ENCODE measurements around the gene RANBP1. TPM values are rescaled to one million over a fixed set of nuclear protein-coding genes. Genes with fewer than 3 reads are reported as not detected.

RANBP1 gene
- total and polyA plus RNA-seq, 2 of the 13 experiments (the other 11 are each of a cell fraction or from before 2014, with no cell fraction given) = 181 to 492 TPM

DNA sequence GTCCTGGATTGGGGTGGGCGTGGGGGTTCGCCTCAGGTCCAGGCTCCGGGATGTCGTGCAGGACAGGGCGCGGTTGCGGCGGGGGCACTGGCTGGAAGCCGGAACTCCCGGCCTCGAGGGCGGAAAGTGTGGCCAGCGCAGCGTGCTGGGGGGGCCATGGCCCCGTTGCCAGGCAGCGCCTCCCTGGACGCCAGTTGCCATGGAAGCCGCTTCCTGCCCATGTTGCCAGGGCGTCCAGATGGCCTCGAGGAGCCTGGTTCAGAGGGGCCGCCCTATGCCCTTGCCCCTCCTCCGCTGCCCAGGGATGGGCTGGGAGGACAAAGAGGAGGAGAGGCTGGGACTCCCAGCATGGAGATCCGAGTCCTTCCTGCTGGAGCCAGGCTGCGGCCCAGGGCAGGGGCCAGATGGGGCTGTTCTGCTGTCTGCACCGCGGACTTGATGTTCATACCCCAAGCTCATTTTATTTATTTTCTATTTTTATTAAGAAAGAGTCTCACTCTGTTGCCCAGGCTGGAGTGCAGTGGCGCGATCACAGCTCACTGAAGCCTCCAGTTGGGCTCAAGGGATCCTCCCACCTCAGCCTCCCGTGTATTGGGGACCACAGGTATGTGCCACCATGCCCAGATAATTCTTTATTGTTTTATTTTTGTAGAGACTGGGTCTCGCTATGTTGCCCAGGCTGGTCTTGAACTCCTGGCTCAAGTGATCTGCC, 39.6 kb downstream of the RANBP1 start:
- ATAC-seq = no peak; the same call in 2 of the 3 replicates
- WGBS (ENCODE audit: low lambda C conversion rate) = 36% methylated on average over 8 of the region's 30 CpGs

More for the DNA sequence above, 39.6 kb downstream of the RANBP1 start:
- FAIRE-seq (no peak), DNase-seq (ENCODE audit: low spot score) (peak; percentile 19)
- ChIA-PET POLR2A (no interaction called here), CTCF (ENCODE audit: low intra/inter-chr PET ratio, low total read pairs) (interaction anchor here (1.2 to 4.1 kb wide), 2 partner anchors 130 to 301 kb away, joined by 4 to 28 read pairs; no protein-coding TSS in a partner anchor)
- no TSS peak for BruUV-seq (replicated peaks)
- Histone ChIP-seq H3K27me3 (ENCODE audit: control insufficient read depth in 1 of 2, insufficient read depth in 2 of 2, low read length in 2 of 2) (peaks cover 17 to 53% of the 10 kb centered on the region in 2 experiments), H3K79me2 (ENCODE audit: insufficient read depth, low read length) (no peaks in the 10 kb centered on the region), H3K4me3 (replicated peaks in 1 of 3; ENCODE audit: insufficient read depth in 1 of 3, low read depth in 2 of 3, low read length in 3 of 3) (no peak overlapping the region), H3K4me2 (ENCODE audit: low read depth, low read length) (no peak overlapping the region), H3K9ac (ENCODE audit: insufficient read depth, low read depth, low read length) (no peak overlapping the region), H3K4me1 (ENCODE audit: insufficient read depth, low read length) (no peaks in the 10 kb centered on the region), H3K9me3 (ENCODE audit: low read length) (no peaks in the 10 kb centered on the region), H4K20me1 (ENCODE audit: insufficient read depth, low read length) (no peaks in the 10 kb centered on the region), H3K36me3 (replicated peaks in 1 of 2; ENCODE audit: control insufficient read depth in 1 of 2, insufficient read depth in 2 of 2, low read length in 2 of 2) (no peaks in the 10 kb centered on the region), H3K27ac (ENCODE audit: extremely low read length, insufficient read depth, low read length) (no peak overlapping the region), H2AFZ (ENCODE audit: low read length) (no peak overlapping the region)
- in situ Hi-C loops (cut with HindIII; ENCODE audit: extremely low pct_ligation_motif_present, low pct_unique_long_range_greater_than_20kb) (loop anchor here (5.0 to 25.0 kb wide), 3 partner anchors 79 to 1193 kb away; no protein-coding TSS in a partner anchor), intact Hi-C loops (cut with micrococcal nuclease; ENCODE audit: unreplicated experiment) (no loop called here)
- peak; percentile 68 for TF ChIP-seq RFX1 (IDR thresholded peaks at IDR 0.05)
- no peak for TF ChIP-seq ZSCAN31 (CRISPR knock-in tag; IDR thresholded peaks at IDR 0.05; ENCODE audit: low read depth)
- no peak for TF ChIP-seq ZNF773 (CRISPR knock-in tag; IDR thresholded peaks at IDR 0.05; ENCODE audit: borderline replicate concordance)
- 0 out of 2 replicates have a peak, but pooled peaks have one; percentile 7 for TF ChIP-seq ZNF687 (CRISPR knock-in tag; IDR thresholded peaks at IDR 0.05)
- peak; percentile 69 for TF ChIP-seq SAP130 (CRISPR knock-in tag; IDR thresholded peaks at IDR 0.05; ENCODE audit: low read depth)
- peak; percentile 86; the same call in 2 of the 3 replicates for TF ChIP-seq MXI1 (IDR thresholded peaks at IDR 0.05; ENCODE audit: borderline replicate concordance, low read depth, low read length)
- peak; percentile 66; the same call in 1 of the 2 replicates for TF ChIP-seq GABPB1 (CRISPR knock-in tag; IDR thresholded peaks at IDR 0.05)
- TF ChIP-seq, protein P1, sequence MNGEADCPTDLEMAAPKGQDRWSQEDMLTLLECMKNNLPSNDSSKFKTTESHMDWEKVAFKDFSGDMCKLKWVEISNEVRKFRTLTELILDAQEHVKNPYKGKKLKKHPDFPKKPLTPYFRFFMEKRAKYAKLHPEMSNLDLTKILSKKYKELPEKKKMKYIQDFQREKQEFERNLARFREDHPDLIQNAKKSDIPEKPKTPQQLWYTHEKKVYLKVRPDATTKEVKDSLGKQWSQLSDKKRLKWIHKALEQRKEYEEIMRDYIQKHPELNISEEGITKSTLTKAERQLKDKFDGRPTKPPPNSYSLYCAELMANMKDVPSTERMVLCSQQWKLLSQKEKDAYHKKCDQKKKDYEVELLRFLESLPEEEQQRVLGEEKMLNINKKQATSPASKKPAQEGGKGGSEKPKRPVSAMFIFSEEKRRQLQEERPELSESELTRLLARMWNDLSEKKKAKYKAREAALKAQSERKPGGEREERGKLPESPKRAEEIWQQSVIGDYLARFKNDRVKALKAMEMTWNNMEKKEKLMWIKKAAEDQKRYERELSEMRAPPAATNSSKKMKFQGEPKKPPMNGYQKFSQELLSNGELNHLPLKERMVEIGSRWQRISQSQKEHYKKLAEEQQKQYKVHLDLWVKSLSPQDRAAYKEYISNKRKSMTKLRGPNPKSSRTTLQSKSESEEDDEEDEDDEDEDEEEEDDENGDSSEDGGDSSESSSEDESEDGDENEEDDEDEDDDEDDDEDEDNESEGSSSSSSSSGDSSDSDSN (CRISPR knock-in tag; IDR thresholded peaks at IDR 0.05) = no peak
- peak; percentile 83 for TF ChIP-seq RFX3 (CRISPR knock-in tag; IDR thresholded peaks at IDR 0.05)
